Liver (tissue), 9 donors: ENCODE data around the gene KERA. TPM values are rescaled to one million over a fixed set of nuclear protein-coding genes. Genes with fewer than 3 reads are reported as not detected.

Source experiments
- DNase-seq: peaks from one replicate; pipeline ENCODE4 v3.0.0-alpha.2; 2017; ENCODE audit warnings: low spot score
- H3K27ac ChIP-seq, 2 donors: one replicate each; pipeline ENCODE4 v1.7.0; 2013; ENCODE audit warnings: inconsistent platforms in 2 of 2, low read length in 2 of 2, control low read depth in 1 of 2, low read depth in 1 of 2, mild to moderate bottlenecking in 1 of 2
- H3K27me3 ChIP-seq, 4 donors: one replicate each; pipeline versions ENCODE4 v1.6.1 to v1.7.0; 2013; ENCODE audit warnings: low read length in 3 of 4, inconsistent platforms in 1 of 4, mild to moderate bottlenecking in 1 of 4, moderate library complexity in 1 of 4; ENCODE audit not compliant: control insufficient read depth in 4 of 4, insufficient read depth in 4 of 4
- H3K36me3 ChIP-seq, 4 donors: one replicate each; pipeline versions ENCODE4 v1.6.1 to v1.7.0; 2013; ENCODE audit warnings: low read length in 3 of 4, mild to moderate bottlenecking in 3 of 4, low read depth in 1 of 4, moderate library complexity in 1 of 4; ENCODE audit not compliant: control insufficient read depth in 4 of 4, insufficient read depth in 3 of 4
- H3K4me1 ChIP-seq, 4 donors: one replicate each; pipeline versions ENCODE4 v1.6.1 to v1.7.0; 2013; ENCODE audit warnings: low read length in 3 of 4, mild to moderate bottlenecking in 3 of 4, moderate library complexity in 1 of 4; ENCODE audit not compliant: control insufficient read depth in 4 of 4, insufficient read depth in 4 of 4
- H3K4me3 ChIP-seq, 3 donors: one replicate each; pipeline versions ENCODE4 v1.6.1 to v1.7.0; 2013; ENCODE audit warnings: low read length in 3 of 3, control low read depth in 1 of 3, low read depth in 1 of 3, mild to moderate bottlenecking in 1 of 3
- H3K9ac ChIP-seq, 2 donors: one replicate each; pipeline ENCODE4 v1.7.0; 2013; ENCODE audit warnings: low read length in 2 of 2, mild to moderate bottlenecking in 2 of 2, moderate library complexity in 2 of 2, control low read depth in 1 of 2, low read depth in 1 of 2
- H3K9me3 ChIP-seq, 4 donors: one replicate each; pipeline versions ENCODE4 v1.6.1 to v1.7.0; 2013; ENCODE audit warnings: low read length in 3 of 4; ENCODE audit not compliant: control insufficient read depth in 4 of 4
- ATF3 ChIP-seq: IDR thresholded peaks from 2 replicates; pipeline ENCODE4 v1.6.1; 2016; ENCODE audit warnings: antibody characterized with exemption
- CTCF ChIP-seq: fragments of 150-350 bp; IDR thresholded peaks from 2 replicates; pipeline ENCODE4 v1.5.1; 2017; ENCODE audit warnings: improper control_type of control experiment, low read depth, low read length; ENCODE audit not compliant: missing input control
- EGR1 ChIP-seq, 2 donors: IDR thresholded peaks; 2 replicates each; pipeline ENCODE4 v1.6.1; 2016 to 2018; ENCODE audit warnings: antibody characterized with exemption in 2 of 2, low read depth in 2 of 2
- FOXA1 ChIP-seq: IDR thresholded peaks from 2 replicates; pipeline ENCODE4 v1.6.1; 2016; ENCODE audit warnings: antibody characterized with exemption
- FOXA2 ChIP-seq: IDR thresholded peaks from 2 replicates; pipeline ENCODE4 v1.6.1; 2016; ENCODE audit warnings: antibody characterized with exemption
- GABPA ChIP-seq, 2 donors: IDR thresholded peaks in 1 of 2; conservative IDR thresholded peaks in 1 of 2; 2 replicates each; pipeline ENCODE4 v1.6.1; 2016; ENCODE audit warnings: antibody characterized with exemption in 2 of 2, mild to moderate bottlenecking in 1 of 2, moderate library complexity in 1 of 2
- HNF4A ChIP-seq, 2 donors: conservative IDR thresholded peaks; 2 replicates each; pipeline ENCODE4 v1.6.1; 2016; ENCODE audit warnings: antibody characterized with exemption in 2 of 2, mild to moderate bottlenecking in 2 of 2
- HNF4G ChIP-seq: IDR thresholded peaks from 2 replicates; pipeline ENCODE4 v1.6.1; 2016; ENCODE audit warnings: antibody characterized with exemption
- JUND ChIP-seq, 2 donors: IDR thresholded peaks; 2 replicates each; pipeline ENCODE4 v1.6.1; 2016; ENCODE audit warnings: antibody characterized with exemption in 2 of 2
- MAX ChIP-seq: IDR thresholded peaks from 2 replicates; pipeline ENCODE4 v1.6.1; 2016; ENCODE audit warnings: antibody characterized with exemption
- NR2F2 ChIP-seq: IDR thresholded peaks from 2 replicates; pipeline ENCODE4 v1.6.1; 2016; ENCODE audit warnings: antibody characterized with exemption
- RAD21 ChIP-seq, 2 donors: IDR thresholded peaks; 2 replicates each; pipeline ENCODE4 v1.6.1; 2016; ENCODE audit warnings: antibody characterized with exemption in 2 of 2, mild to moderate bottlenecking in 2 of 2
- REST ChIP-seq: IDR thresholded peaks from 2 replicates; pipeline ENCODE4 v1.6.1; 2016; ENCODE audit warnings: antibody characterized with exemption, mild to moderate bottlenecking
- RXRA ChIP-seq, 2 donors: IDR thresholded peaks; 2 replicates each; pipeline ENCODE4 v1.6.1; 2017 to 2018; ENCODE audit warnings: antibody characterized with exemption in 2 of 2, mild to moderate bottlenecking in 1 of 2
- SP1 ChIP-seq: IDR thresholded peaks from 2 replicates; pipeline ENCODE4 v1.6.1; 2018; ENCODE audit warnings: antibody characterized with exemption, mild to moderate bottlenecking
- TAF1 ChIP-seq: conservative IDR thresholded peaks from 2 replicates; pipeline ENCODE4 v1.6.1; 2016; ENCODE audit warnings: antibody characterized with exemption, mild to moderate bottlenecking
- YY1 ChIP-seq: IDR thresholded peaks from 2 replicates; pipeline ENCODE4 v1.6.1; 2016; ENCODE audit warnings: antibody characterized with exemption, mild to moderate bottlenecking
- polyA plus RNA-seq, 2 donors: library from polyadenylated mRNA; stranded (reverse) in 1 of 2; unstranded in 1 of 2; fragments of 200-250 nt in 1 of 2; fragments of >200 nt in 1 of 2; fragmentation: Nextera tagmentation in 1 of 2; extraction: Ambion mirVana in 1 of 2; gene quantifications; one replicate each; pipeline versions ENCODE4 v1.2.1 to v1.2.3, GENCODE V29; 2013 to 2015
- total RNA-seq, 2 donors: library from RNA; depleted of rRNA; stranded (reverse); fragments of >200 nt; gene quantifications; one replicate each; pipeline ENCODE4 v1.2.3, GENCODE V29; 2014
- TF ChIP-seq, protein P1 (sequence below): IDR thresholded peaks from 2 replicates; pipeline ENCODE4 v1.6.1; 2016; ENCODE audit warnings: antibody characterized with exemption
- donor health status: healthy.
- donor health status: healthy.
- donor health status: healthy.
- donor health status: healthy.
- donor health status: healthy.

KERA gene
- total and polyA plus RNA-seq, 4 donors: not detected

- H3K27ac ChIP-seq: no peak within 1 kb of the TSS
- TF ChIP-seq YY1 (no peak), EGR1 (IDR thresholded peaks at IDR 0.05; ENCODE audit: low read depth in 2 of 2) (no peak), SP1 (no peak), FOXA1 (no peak), HNF4A (conservative IDR thresholded peaks at IDR 0.05) (no peak), RAD21 (IDR thresholded peaks at IDR 0.05) (no peak), GABPA (IDR thresholded peaks at IDR 0.05 in 1 of 2, conservative IDR thresholded peaks at IDR 0.05 in 1 of 2) (no peak), NR2F2 (no peak), ATF3 (no peak), CTCF (no peak), MAX (no peak), TAF1 (no peak), REST (no peak), RXRA (IDR thresholded peaks at IDR 0.05) (no peak), FOXA2 (no peak), HNF4G (no peak), JUND (IDR thresholded peaks at IDR 0.05) (no peak)
- TF ChIP-seq, protein P1, sequence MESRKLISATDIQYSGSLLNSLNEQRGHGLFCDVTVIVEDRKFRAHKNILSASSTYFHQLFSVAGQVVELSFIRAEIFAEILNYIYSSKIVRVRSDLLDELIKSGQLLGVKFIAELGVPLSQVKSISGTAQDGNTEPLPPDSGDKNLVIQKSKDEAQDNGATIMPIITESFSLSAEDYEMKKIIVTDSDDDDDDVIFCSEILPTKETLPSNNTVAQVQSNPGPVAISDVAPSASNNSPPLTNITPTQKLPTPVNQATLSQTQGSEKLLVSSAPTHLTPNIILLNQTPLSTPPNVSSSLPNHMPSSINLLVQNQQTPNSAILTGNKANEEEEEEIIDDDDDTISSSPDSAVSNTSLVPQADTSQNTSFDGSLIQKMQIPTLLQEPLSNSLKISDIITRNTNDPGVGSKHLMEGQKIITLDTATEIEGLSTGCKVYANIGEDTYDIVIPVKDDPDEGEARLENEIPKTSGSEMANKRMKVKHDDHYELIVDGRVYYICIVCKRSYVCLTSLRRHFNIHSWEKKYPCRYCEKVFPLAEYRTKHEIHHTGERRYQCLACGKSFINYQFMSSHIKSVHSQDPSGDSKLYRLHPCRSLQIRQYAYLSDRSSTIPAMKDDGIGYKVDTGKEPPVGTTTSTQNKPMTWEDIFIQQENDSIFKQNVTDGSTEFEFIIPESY: no peak
- no peaks in the 10 kb centered on the region for H3K9me3 ChIP-seq
- H3K4me1 ChIP-seq: no peaks in the 10 kb centered on the region
- H3K36me3 ChIP-seq: no peaks in the 10 kb centered on the region
- H3K27me3 ChIP-seq: peaks cover 0 to 2% (median 0%) of the 10 kb centered on the region in 4 donors
- no peak for DNase-seq
- H3K9ac ChIP-seq: no peak within 1 kb of the TSS
- H3K4me3 ChIP-seq: no peak within 1 kb of the TSS
These were observed 53.0 kb downstream of the KERA start, which contains the start of gene EPYC for GRCh38 chr12:91004872-91005271. Gene EPYC, minus strand, starts transcription at chr12:91004972. Its CDS starts 2,407 bp downstream, at chr12:91002565.
